H1 (cell line): Measurements from ENCODE around the gene MAP3K14. TPM values are rescaled to one million over a fixed set of nuclear protein-coding genes. Genes with fewer than 3 reads are reported as not detected.

Experiments
- CTCF ChIA-PET: fragments of 300-600 bp; sonication (Branson Sonifier 250); formaldehyde crosslinking; loops from one replicate; lab custom pipeline; 2021; ENCODE audit not compliant: partially characterized antibody; lab: Charles Lee
- POLR2A ChIA-PET: fragments of 300-600 bp; sonication (Branson Sonifier 250); formaldehyde crosslinking; loops from one replicate; lab custom pipeline; 2021; ENCODE audit warnings: inconsistent platforms; ENCODE audit not compliant: partially characterized antibody; lab: Charles Lee
- DNase-seq, 2 experiments: peaks; one replicate each; pipeline versions ENCODE4 v3.0.0 to v3.0.0-alpha.2; 2010 to 2022; ENCODE audit warnings: low spot score in 2 of 2, low read depth in 1 of 2, mixed read lengths in 1 of 2
- FAIRE-seq: peaks from 2 replicates; lab custom pipeline; 2011; peaks lifted over from hg19 to GRCh38; lab: Jason Lieb, UNC
- H2AFZ ChIP-seq: 2 replicates; pipeline ENCODE4 v1.8.1; 2012; ENCODE audit warnings: low read length, inconsistent platforms
- H2AK5ac ChIP-seq: 2 replicates; pipeline ENCODE4 v1.6.1; 2013; ENCODE audit warnings: low read depth, low read length
- H2BK120ac ChIP-seq: replicated peaks from 2 replicates; pipeline ENCODE3; 2013; ENCODE audit warnings: low read depth, low read length, inconsistent platforms
- H2BK12ac ChIP-seq: 2 replicates; pipeline ENCODE4 v1.6.1; 2013; ENCODE audit warnings: low read depth, low read length
- H2BK15ac ChIP-seq: 2 replicates; pipeline ENCODE4 v1.6.1; 2013; ENCODE audit warnings: low read length
- H2BK20ac ChIP-seq: 2 replicates; pipeline ENCODE4 v1.6.1; 2013; ENCODE audit warnings: low read length
- H2BK5ac ChIP-seq: 2 replicates; pipeline ENCODE4 v1.6.1; 2013; ENCODE audit warnings: low read depth, low read length
- H3K14ac ChIP-seq: 2 replicates; pipeline ENCODE4 v1.6.1; 2013; ENCODE audit warnings: inconsistent platforms; ENCODE audit not compliant: insufficient read length
- H3K18ac ChIP-seq: 2 replicates; pipeline ENCODE4 v1.6.1; 2013; ENCODE audit warnings: low read length; ENCODE audit errors: extremely low read depth
- H3K23ac ChIP-seq: 2 replicates; pipeline ENCODE4 v1.6.1; 2013; ENCODE audit warnings: inconsistent platforms; ENCODE audit not compliant: insufficient read length
- H3K23me2 ChIP-seq: 2 replicates; pipeline ENCODE4 v1.6.1; 2013; ENCODE audit warnings: low read depth, low read length
- H3K27ac ChIP-seq: 2 replicates; pipeline ENCODE4 v1.6.1; 2011; ENCODE audit warnings: low read depth, low read length, inconsistent platforms
- H3K27me3 ChIP-seq, 4 experiments: replicated peaks in 1 of 4; 1 replicate in 1 of 4; 2 replicates in 3 of 4; pipeline versions ENCODE4 v1.6.1 to v1.8.1; 2011 to 2013; ENCODE audit warnings: low read length in 3 of 4, mild to moderate bottlenecking in 3 of 4, inconsistent platforms in 2 of 4, mixed read lengths in 2 of 4, moderate library complexity in 1 of 4; ENCODE audit not compliant: control insufficient read depth in 3 of 4, insufficient read depth in 3 of 4; ENCODE audit errors: extremely low read depth in 1 of 4
- H3K36me3 ChIP-seq, 4 experiments: 2 replicates each; pipeline versions ENCODE4 v1.6.1 to v1.8.1; 2011 to 2013; ENCODE audit warnings: mild to moderate bottlenecking in 4 of 4, low read length in 3 of 4, moderate library complexity in 2 of 4, control low read depth in 1 of 4, inconsistent platforms in 1 of 4; ENCODE audit not compliant: insufficient read depth in 4 of 4, control insufficient read depth in 2 of 4
- H3K4ac ChIP-seq: replicated peaks from 2 replicates; pipeline ENCODE3; 2013; ENCODE audit warnings: low read length, low read depth, mixed read lengths, inconsistent platforms; ENCODE audit not compliant: insufficient read length
- H3K4me1 ChIP-seq, 4 experiments: replicated peaks in 1 of 4; 1 replicate in 1 of 4; 2 replicates in 3 of 4; pipeline versions ENCODE4 v1.6.1 to v1.8.1; 2011 to 2013; ENCODE audit warnings: low read length in 3 of 4, inconsistent platforms in 2 of 4, mixed read lengths in 1 of 4; ENCODE audit not compliant: insufficient read depth in 4 of 4, control insufficient read depth in 3 of 4
- H3K4me2 ChIP-seq, 2 experiments: 2 replicates each; pipeline versions ENCODE4 v1.6.1 to v1.8.1; 2011 to 2013; ENCODE audit warnings: low read depth in 2 of 2, low read length in 2 of 2, control low read depth in 1 of 2, inconsistent platforms in 1 of 2, mild to moderate bottlenecking in 1 of 2; ENCODE audit not compliant: insufficient read depth in 1 of 2
- H3K4me3 ChIP-seq, 4 experiments: fragments of 200-600, 300-600 bp in 1 of 4; sonication (generic), shearing (Covaris generic), sonication (Bioruptor Twin) in 1 of 4; 2 replicates each; pipeline versions ENCODE4 v1.5.1 to v1.8.1; 2011 to 2016; ENCODE audit warnings: low read length in 4 of 4, low read depth in 3 of 4, control low read depth in 2 of 4, inconsistent platforms in 2 of 4, mild to moderate bottlenecking in 2 of 4, mixed read lengths in 1 of 4, moderate library complexity in 1 of 4; ENCODE audit not compliant: insufficient read depth in 2 of 4; ENCODE audit errors: extremely low read depth in 1 of 4
- H3K56ac ChIP-seq: replicated peaks from 2 replicates; pipeline ENCODE3; 2013; ENCODE audit warnings: low read depth, mild to moderate bottlenecking, mixed read lengths, low read length, inconsistent platforms; ENCODE audit not compliant: insufficient read length
- H3K79me1 ChIP-seq: 2 replicates; pipeline ENCODE4 v1.6.1; 2013; ENCODE audit warnings: low read depth, low read length, control low read depth
- H3K79me2 ChIP-seq, 2 experiments: 2 replicates each; pipeline versions ENCODE4 v1.6.1 to v1.8.1; 2012 to 2013; ENCODE audit warnings: low read length in 2 of 2, mild to moderate bottlenecking in 2 of 2, inconsistent platforms in 1 of 2; ENCODE audit not compliant: insufficient read depth in 2 of 2, control insufficient read depth in 1 of 2
- H3K9ac ChIP-seq, 4 experiments: replicated peaks in 1 of 4; 1 replicate in 1 of 4; 2 replicates in 3 of 4; pipeline versions ENCODE4 v1.6.1 to v1.8.1; 2011 to 2013; ENCODE audit warnings: low read depth in 3 of 4, low read length in 3 of 4, control low read depth in 2 of 4, mild to moderate bottlenecking in 2 of 4, moderate library complexity in 2 of 4, inconsistent platforms in 1 of 4; ENCODE audit errors: extremely low read depth in 1 of 4
- H3K9me3 ChIP-seq, 2 experiments: 2 replicates each; pipeline versions ENCODE4 v1.6.1 to v1.8.1; 2012 to 2013; ENCODE audit warnings: mild to moderate bottlenecking in 2 of 2, moderate library complexity in 2 of 2, control low read depth in 1 of 2, inconsistent platforms in 1 of 2, low read depth in 1 of 2, low read length in 1 of 2, mixed read lengths in 1 of 2; ENCODE audit not compliant: insufficient read depth in 2 of 2
- H4K20me1 ChIP-seq, 2 experiments: replicated peaks in 1 of 2; 2 replicates each; pipeline versions ENCODE3 to v1.8.1; 2011 to 2013; ENCODE audit warnings: inconsistent platforms in 2 of 2, low read length in 2 of 2, mild to moderate bottlenecking in 1 of 2; ENCODE audit not compliant: insufficient read depth in 2 of 2, control insufficient read depth in 1 of 2
- H4K5ac ChIP-seq: 2 replicates; pipeline ENCODE4 v1.6.1; 2013; ENCODE audit warnings: low read length, low read depth, mixed read lengths, inconsistent platforms; ENCODE audit not compliant: insufficient read length
- H4K8ac ChIP-seq: 2 replicates; pipeline ENCODE4 v1.8.0; 2013; ENCODE audit warnings: mild to moderate bottlenecking, moderate library complexity, low read length, inconsistent platforms; ENCODE audit not compliant: insufficient read depth; ENCODE audit errors: extremely low read depth
- H4K91ac ChIP-seq: replicated peaks from 2 replicates; pipeline ENCODE3; 2013; ENCODE audit warnings: low read length, mixed read lengths, inconsistent platforms; ENCODE audit not compliant: insufficient read length
- BCL11A ChIP-seq, 2 experiments: IDR thresholded peaks; one replicate each; pipeline ENCODE4 v1.6.1; 2011; ENCODE audit warnings: low read depth in 2 of 2, low read length in 2 of 2, mild to moderate bottlenecking in 2 of 2
- GTF2F1 ChIP-seq: IDR thresholded peaks from 2 replicates; pipeline ENCODE4 v1.6.1; 2012; ENCODE audit warnings: low read depth, low read length, improper control_type of control experiment, borderline replicate concordance
- POLR2A ChIP-seq, 2 experiments: IDR thresholded peaks; 1 replicate in 1 of 2; 2 replicates in 1 of 2; pipeline ENCODE4 v1.6.1; 2011; ENCODE audit warnings: low read depth in 2 of 2, low read length in 2 of 2, mild to moderate bottlenecking in 2 of 2; ENCODE audit errors: control extremely low read depth in 1 of 2
- POU5F1 ChIP-seq: IDR thresholded peaks from 2 replicates; pipeline ENCODE4 v1.6.1; 2011; ENCODE audit warnings: low read depth, mild to moderate bottlenecking, low read length, moderate library complexity
- RFX5 ChIP-seq: IDR thresholded peaks from 2 replicates; pipeline ENCODE4 v1.6.1; 2011; ENCODE audit warnings: low read depth, low read length, improper control_type of control experiment, borderline replicate concordance
- RNF2 ChIP-seq: fragments of 200-900, 300-1000 bp; sonication (generic); IDR thresholded peaks from 2 replicates; pipeline ENCODE4 v1.7.1; 2016; ENCODE audit warnings: borderline replicate concordance, low read depth, mild to moderate bottlenecking, antibody characterized with exemption, low read length; ENCODE audit not compliant: poor library complexity, severe bottlenecking; ENCODE audit errors: missing control alignments
- SP2 ChIP-seq: IDR thresholded peaks from 2 replicates; pipeline ENCODE4 v1.6.1; 2012; ENCODE audit warnings: mild to moderate bottlenecking, low read length, inconsistent platforms
- TAF1 ChIP-seq: IDR thresholded peaks from 2 replicates; pipeline ENCODE4 v1.6.1; 2011; ENCODE audit warnings: mild to moderate bottlenecking, low read depth, low read length
- TCF12 ChIP-seq: IDR thresholded peaks from 2 replicates; pipeline ENCODE4 v1.6.1; 2011; ENCODE audit warnings: low read depth, mild to moderate bottlenecking, low read length
- YY1 ChIP-seq: IDR thresholded peaks from 2 replicates; pipeline ENCODE4 v1.6.1; 2011; ENCODE audit warnings: low read depth, mild to moderate bottlenecking, low read length
- WGBS, 2 experiments: shearing (Covaris generic) in 1 of 2; methylation state at CpG; one replicate each; pipeline versions ENCODE4 v1.1.6 to v1.1.7; 2013 to 2015; ENCODE audit warnings: low lambda C conversion rate in 2 of 2, mixed read lengths in 2 of 2, inconsistent platforms in 1 of 2, low coverage in 1 of 2, missing lambda C conversion rate in 1 of 2; ENCODE audit not compliant: insufficient replicate concordance in 2 of 2, insufficient coverage in 1 of 2, insufficient read length in 1 of 2; ENCODE audit errors: extremely low coverage in 1 of 2, missing lambda C conversion rate in 1 of 2; 5-methylcytosine and 5-hydroxymethylcytosine counted together
- polyA plus RNA-seq, 7 experiments: library from polyadenylated mRNA; depleted of rRNA in 3 of 7; stranded (reverse) in 5 of 7; unstranded in 2 of 7; fragments of >200 nt in 5 of 7; fragments of 200-250 nt in 2 of 7; gene quantifications; 1 replicate in 5 of 7; 2 replicates in 1 of 7; 4 replicates in 1 of 7; pipeline versions ENCODE4 v1.2.1 to v1.2.3, GENCODE V29; 2011 to 2013; ENCODE audit warnings: missing spikeins in 2 of 7, mixed read lengths in 2 of 7
- total RNA-seq: library from RNA; stranded (reverse); fragmentation: NEBNext Ultra II Directional; extraction: Animal tissue kit (Norgen Biotek cat#: 25700); gene quantifications from 2 replicates; pipeline ENCODE4 v1.2.1, GENCODE V29; 2021

MAP3K14 gene
- total and polyA plus RNA-seq, 2 of the 8 experiments (the other 6 are each of a cell fraction or from before 2014, with no cell fraction given): 5.2 to 6.1 TPM

GRCh38 chr17:45334231-45334630 lies 17.4 kb upstream of the MAP3K14 start:
- Histone ChIP-seq H4K5ac (no peak overlapping the region), H4K8ac (no peak overlapping the region), H3K9me3 (no peaks in the 10 kb centered on the region), H4K20me1 (no peaks in the 10 kb centered on the region), H3K79me1 (no peaks in the 10 kb centered on the region), H2BK120ac (no peak overlapping the region), H2BK12ac (no peak overlapping the region)
- DNase-seq: no peak
- POLR2A ChIA-PET: no interaction called here
- CTCF ChIA-PET: interaction anchor here (0.6 to 2.3 kb wide), 4 partner anchors 10 to 116 kb away, joined by 3 to 8 read pairs (median 4); no protein-coding TSS in a partner anchor
- TF ChIP-seq POLR2A (IDR thresholded peaks at IDR 0.05; ENCODE audit: control extremely low read depth in 1 of 2, low read depth in 2 of 2, low read length in 2 of 2) (no peak), RFX5 (no peak), POU5F1 (no peak), YY1 (no peak), SP2 (no peak), TCF12 (no peak), TAF1 (no peak), BCL11A (IDR thresholded peaks at IDR 0.05; ENCODE audit: low read depth in 2 of 2, low read length in 2 of 2) (no peak), RNF2 (no peak), GTF2F1 (no peak)
- TF ChIP-seq, all 59 proteins: peak for 0
- Histone ChIP-seq H3K9ac (no peak overlapping the region), H3K4ac (no peak overlapping the region), H2AFZ (no peak overlapping the region), H3K27ac (no peak overlapping the region), H2BK20ac (no peak overlapping the region), H3K23me2 (no peaks in the 10 kb centered on the region), H3K18ac (no peak overlapping the region), H3K4me1 (peaks cover 0 to 3% (median 0%) of the 10 kb centered on the region in 4 experiments; a peak in 1 of 7 replicates), H3K4me2 (no peak overlapping the region), H3K79me2 (no peaks in the 10 kb centered on the region), H3K36me3 (no peaks in the 10 kb centered on the region), H3K27me3 (peaks cover 0 to 19% (median 6%) of the 10 kb centered on the region in 4 experiments; a peak in 2 of 7 replicates), H3K4me3 (no peak overlapping the region), H2AK5ac (no peak overlapping the region), H3K14ac (no peak overlapping the region), H3K23ac (no peak overlapping the region), H3K56ac (no peak overlapping the region), H4K91ac (no peak overlapping the region), H2BK5ac (no peak overlapping the region), H2BK15ac (no peak overlapping the region)
- WGBS, 2 experiments: 85% methylated on average over 1 of the region's 1 CpG; no CpG with 5 or more reads in 1 of the 2 experiments
- FAIRE-seq: no peak
